ENCODE results near the gene LAMTOR3. TPM values are rescaled to one million over a fixed set of nuclear protein-coding genes. Genes with fewer than 3 reads are reported as not detected.
A peak's percentile ranks its signal among the peaks of the same experiment; 100 is the strongest.

The LAMTOR3 gene
- total RNA-seq, 4 donors from 2014 or later = 34.5 to 64.8 (median 53.1) TPM

DNA sequence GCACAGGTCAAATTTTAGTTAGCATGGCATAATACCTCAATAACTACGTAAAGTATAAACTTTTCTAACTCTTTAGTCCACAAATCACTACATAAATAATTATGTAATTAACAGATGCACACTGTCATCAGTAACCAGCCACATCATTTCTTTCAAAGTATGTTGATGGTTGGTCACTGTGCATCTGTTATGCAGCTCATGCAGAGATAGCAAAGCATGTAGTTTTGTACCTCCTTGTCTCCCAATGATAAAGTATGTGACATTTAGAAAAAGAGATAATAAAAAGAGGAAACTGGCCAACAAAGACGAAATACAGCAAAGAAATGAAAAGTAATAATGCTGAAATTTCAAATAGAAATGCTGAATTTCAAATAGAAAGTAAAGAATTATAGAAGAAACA lies 2.9 kb downstream of the LAMTOR3 start:
- Histone ChIP-seq H3K27me3 (no peaks in the 10 kb centered on the region), H3K9me3 (no peaks in the 10 kb centered on the region), H3K27ac (no peak overlapping the region), H3K4me1 (peaks cover 5 to 80% (median 8%) of the 10 kb centered on the region in 3 donors), H3K4me3 (no peak overlapping the region), H3K36me3 (peaks cover 0 to 11% of the 10 kb centered on the region in 2 donors)
- no peak for TF ChIP-seq EP300 (IDR thresholded peaks at IDR 0.05)
- TF ChIP-seq POLR2A (IDR thresholded peaks at IDR 0.05) = no peak
- TF ChIP-seq POLR2AphosphoS5 (IDR thresholded peaks at IDR 0.05) = no peak
- TF ChIP-seq, protein P1, sequence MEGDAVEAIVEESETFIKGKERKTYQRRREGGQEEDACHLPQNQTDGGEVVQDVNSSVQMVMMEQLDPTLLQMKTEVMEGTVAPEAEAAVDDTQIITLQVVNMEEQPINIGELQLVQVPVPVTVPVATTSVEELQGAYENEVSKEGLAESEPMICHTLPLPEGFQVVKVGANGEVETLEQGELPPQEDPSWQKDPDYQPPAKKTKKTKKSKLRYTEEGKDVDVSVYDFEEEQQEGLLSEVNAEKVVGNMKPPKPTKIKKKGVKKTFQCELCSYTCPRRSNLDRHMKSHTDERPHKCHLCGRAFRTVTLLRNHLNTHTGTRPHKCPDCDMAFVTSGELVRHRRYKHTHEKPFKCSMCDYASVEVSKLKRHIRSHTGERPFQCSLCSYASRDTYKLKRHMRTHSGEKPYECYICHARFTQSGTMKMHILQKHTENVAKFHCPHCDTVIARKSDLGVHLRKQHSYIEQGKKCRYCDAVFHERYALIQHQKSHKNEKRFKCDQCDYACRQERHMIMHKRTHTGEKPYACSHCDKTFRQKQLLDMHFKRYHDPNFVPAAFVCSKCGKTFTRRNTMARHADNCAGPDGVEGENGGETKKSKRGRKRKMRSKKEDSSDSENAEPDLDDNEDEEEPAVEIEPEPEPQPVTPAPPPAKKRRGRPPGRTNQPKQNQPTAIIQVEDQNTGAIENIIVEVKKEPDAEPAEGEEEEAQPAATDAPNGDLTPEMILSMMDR (IDR thresholded peaks at IDR 0.05) = no peak
- no peak for ATAC-seq
- WGBS, 2 donors (ENCODE audit: low coverage in 1 of 2) = 52 to 72% methylated on average over 2 of the region's 2 CpGs

DNA sequence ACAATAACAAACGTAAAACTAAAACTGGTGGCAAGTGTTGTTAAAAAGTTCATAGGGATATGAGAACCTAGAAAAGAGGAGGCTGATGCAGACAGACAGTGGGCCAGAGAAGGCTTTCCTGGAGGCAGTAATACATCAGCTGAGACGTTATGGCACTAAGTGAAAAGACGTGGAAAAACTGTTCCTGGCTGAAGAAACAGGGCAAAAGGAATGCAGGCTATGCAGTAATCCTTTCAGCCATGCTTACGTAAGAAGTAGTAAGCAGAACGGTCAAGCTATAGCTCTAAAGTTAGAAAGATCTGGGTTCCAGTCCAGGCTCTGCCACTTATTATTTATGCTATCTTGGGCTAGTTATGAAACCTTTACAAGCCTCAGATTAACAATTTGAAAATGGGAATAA lies 6.4 kb downstream of the LAMTOR3 start:
- whole genome bisulfite sequencing, 2 donors (ENCODE audit: low coverage in 1 of 2) = 16 to 26% methylated on average over 5 of the region's 5 CpGs
- no peak for TF ChIP-seq POLR2A (IDR thresholded peaks at IDR 0.05)
- TF ChIP-seq POLR2AphosphoS5 (IDR thresholded peaks at IDR 0.05) = peak; percentile 28
- no peak for TF ChIP-seq EP300 (IDR thresholded peaks at IDR 0.05)
- TF ChIP-seq, protein P1 (IDR thresholded peaks at IDR 0.05) = no peak
- Histone ChIP-seq H3K36me3 (peaks cover 0 to 41% of the 10 kb centered on the region in 2 donors), H3K27me3 (no peaks in the 10 kb centered on the region), H3K4me1 (peaks cover 2 to 81% (median 5%) of the 10 kb centered on the region in 3 donors), H3K4me3 (no peak overlapping the region), H3K9me3 (no peaks in the 10 kb centered on the region), H3K27ac (peak overlapping the region; percentile 62 to 70 (median 66))
- ATAC-seq = peak; percentile 84

DNA sequence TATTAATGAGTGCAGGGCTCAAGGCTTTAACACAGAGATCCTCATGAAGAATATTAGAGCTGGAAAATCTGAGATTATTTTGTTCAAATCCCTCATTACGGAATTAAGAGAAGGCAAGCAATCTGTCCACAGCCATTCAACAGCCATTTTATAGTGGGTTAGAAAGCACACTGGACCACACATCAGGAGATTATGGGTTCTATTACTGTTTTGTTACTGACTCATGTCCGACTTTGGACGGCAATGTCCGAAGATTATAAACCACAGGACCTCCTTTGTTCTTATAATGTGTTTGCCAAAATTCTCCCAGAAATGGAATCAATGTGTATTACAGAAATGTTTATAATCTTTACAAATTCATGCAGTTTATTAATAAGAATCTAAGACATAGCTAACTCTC lies 8.1 kb downstream of the LAMTOR3 start:
- Histone ChIP-seq H3K27me3 (no peaks in the 10 kb centered on the region), H3K9me3 (no peaks in the 10 kb centered on the region), H3K36me3 (peaks cover 0 to 52% of the 10 kb centered on the region in 2 donors), H3K4me1 (peaks cover 0 to 64% (median 5%) of the 10 kb centered on the region in 3 donors), H3K27ac (peak overlapping the region in 3 of 4 donors; percentile 18 to 70 (median 39)), H3K4me3 (no peak overlapping the region)
- 51 to 77% methylated on average over 3 to 4 of the region's 4 CpGs for WGBS, 2 donors (ENCODE audit: low coverage in 1 of 2)
- no peak for TF ChIP-seq EP300 (IDR thresholded peaks at IDR 0.05)
- TF ChIP-seq POLR2A (IDR thresholded peaks at IDR 0.05) = no peak
- TF ChIP-seq, protein P1 (IDR thresholded peaks at IDR 0.05) = no peak
- TF ChIP-seq POLR2AphosphoS5 (IDR thresholded peaks at IDR 0.05) = no peak
- no peak for ATAC-seq

DNA sequence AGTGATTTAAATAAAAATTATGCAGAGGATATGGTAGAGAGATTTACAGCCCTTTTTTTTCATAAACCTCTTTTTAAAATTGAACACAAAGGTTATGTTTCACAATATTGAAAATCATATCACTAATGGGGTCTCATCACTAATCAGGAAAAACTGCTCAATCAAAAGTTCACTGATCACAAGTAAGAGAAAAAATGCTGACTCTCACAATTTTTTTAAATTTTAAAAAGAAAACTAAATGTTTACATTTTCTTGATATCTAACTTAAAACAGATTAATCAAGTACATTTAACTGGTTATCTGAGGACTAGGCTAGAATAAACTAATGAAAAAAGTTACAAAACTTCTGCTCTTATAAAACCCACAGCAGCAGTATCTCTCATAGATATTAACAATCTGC lies 8.5 kb downstream of the LAMTOR3 start:
- H3K27me3 ChIP-seq = no peaks in the 10 kb centered on the region
- no peak overlapping the region for H3K4me3 ChIP-seq
- peak overlapping the region in 3 of 4 donors; percentile 18 to 70 (median 39) for H3K27ac ChIP-seq
- no peak for TF ChIP-seq POLR2AphosphoS5 (IDR thresholded peaks at IDR 0.05)
- TF ChIP-seq EP300 (IDR thresholded peaks at IDR 0.05) = no peak
- TF ChIP-seq, protein P1 (IDR thresholded peaks at IDR 0.05) = no peak
- TF ChIP-seq POLR2A (IDR thresholded peaks at IDR 0.05) = no peak
- H3K4me1 ChIP-seq = peaks cover 0 to 59% (median 5%) of the 10 kb centered on the region in 3 donors
- peaks cover 0 to 56% of the 10 kb centered on the region in 2 donors for H3K36me3 ChIP-seq
- ATAC-seq = no peak
- no peaks in the 10 kb centered on the region for H3K9me3 ChIP-seq

DNA sequence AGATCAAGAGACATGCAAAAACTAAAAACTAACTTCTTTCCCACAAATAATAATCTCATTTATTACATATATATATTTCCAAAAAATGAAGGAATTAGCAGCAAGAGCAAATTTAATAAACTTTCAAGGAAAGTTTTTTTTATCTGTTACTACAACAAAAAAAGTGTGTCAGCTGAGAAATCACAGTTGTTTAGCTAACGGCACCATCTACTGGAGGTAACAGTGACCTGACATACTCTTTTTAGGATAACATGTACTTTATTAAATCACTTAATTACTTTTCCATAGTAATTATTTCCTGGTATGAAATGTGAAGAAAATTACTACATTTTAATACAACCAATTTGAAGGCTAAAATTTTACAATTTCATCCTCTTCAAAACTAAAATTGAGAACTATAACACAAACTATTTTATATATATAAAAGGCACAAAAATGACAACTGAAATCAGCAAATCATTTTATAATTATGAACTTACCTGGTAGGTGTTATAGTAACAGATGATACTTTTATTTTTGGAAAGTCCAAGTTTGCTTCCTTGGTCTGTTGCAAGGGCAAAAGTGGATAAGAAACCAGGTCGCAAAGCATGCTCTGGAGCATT lies 9.1 kb downstream of the LAMTOR3 start:
- Histone ChIP-seq H3K27me3 (no peaks in the 10 kb centered on the region), H3K36me3 (peaks cover 4 to 61% of the 10 kb centered on the region in 2 donors), H3K4me3 (no peak overlapping the region), H3K4me1 (peaks cover 0 to 54% (median 5%) of the 10 kb centered on the region in 3 donors), H3K27ac (peak overlapping the region in 2 of 4 donors; percentile 16 to 70), H3K9me3 (no peaks in the 10 kb centered on the region)
- ATAC-seq = no peak
- TF ChIP-seq POLR2A (IDR thresholded peaks at IDR 0.05) (no peak), EP300 (IDR thresholded peaks at IDR 0.05) (no peak)
- TF ChIP-seq, protein P1 (IDR thresholded peaks at IDR 0.05) = peak; percentile 35 to 60 (median 56)
- WGBS, 2 donors (ENCODE audit: low coverage in 1 of 2) = 49 to 63% methylated on average over 2 of the region's 2 CpGs

Data from gastroesophageal sphincter (tissue), 4 donors.